HG03442 (cell line): ENCODE measurements around the gene SLC12A7.

Experiments used
- ATAC-seq: cut with Tn5 transposase; IDR thresholded peaks from one replicate; pipeline ENCODE4 v1.9.1; 2021; ENCODE audit warnings: mild to moderate bottlenecking, moderate library complexity; ENCODE audit not compliant: unreplicated experiment

The SLC12A7 gene

GRCh38 chr5:1038417-1039209 is 73.2 kb downstream of the SLC12A7 start:
- ATAC-seq: no peak

- ATAC-seq: no peak
Observed at GRCh38 chr5:1037671-1038416, 74.0 kb downstream of the SLC12A7 start.

GRCh38 chr5:1037123-1037670 is 74.7 kb downstream of the SLC12A7 start:
- no peak for ATAC-seq

- no peak for ATAC-seq
Observed at GRCh38 chr5:1036504-1037122, 75.2 kb downstream of the SLC12A7 start.

- ATAC-seq: no peak
Observed at GRCh38 chr5:1035421-1036405, 76.2 kb downstream of the SLC12A7 start.

- ATAC-seq: no peak
Observed at GRCh38 chr5:1034986-1035385, 76.9 kb downstream of the SLC12A7 start.

- ATAC-seq: no peak
Observed at GRCh38 chr5:1034421-1034905, 77.4 kb downstream of the SLC12A7 start.

- ATAC-seq: no peak
Observed at GRCh38 chr5:1033606-1034420, 78.0 kb downstream of the SLC12A7 start.

GRCh38 chr5:1033178-1033577 is 78.7 kb downstream of the SLC12A7 start:
- ATAC-seq: no peak

- ATAC-seq: no peak
Observed at GRCh38 chr5:1032551-1033027, 79.3 kb downstream of the SLC12A7 start.

- no peak for ATAC-seq
Observed at GRCh38 chr5:1032011-1032410, 79.9 kb downstream of the SLC12A7 start.

- no peak for ATAC-seq
Observed at GRCh38 chr5:1031306-1031959, 80.4 kb downstream of the SLC12A7 start.

GRCh38 chr5:1030801-1031271 is 81.0 kb downstream of the SLC12A7 start:
- no peak for ATAC-seq

- ATAC-seq: no peak
Observed at GRCh38 chr5:1029945-1030625, 81.8 kb downstream of the SLC12A7 start.

GRCh38 chr5:1029282-1029944 is 82.5 kb downstream of the SLC12A7 start:
- ATAC-seq: no peak

- no peak for ATAC-seq
Observed at GRCh38 chr5:1028481-1029281, 83.2 kb downstream of the SLC12A7 start.
